Osteoblast (primary cell): ENCODE results near the gene IGSF9B. TPM values are rescaled to one million over a fixed set of nuclear protein-coding genes. Genes with fewer than 3 reads are reported as not detected.

Experiments used
- DNase-seq: peaks from one replicate; pipeline ENCODE4 v3.0.0; 2011; ENCODE audit warnings: low spot score, mixed read lengths; ENCODE audit not compliant: insufficient read length; ENCODE audit errors: missing footprints
- H2AFZ ChIP-seq: 2 replicates; pipeline ENCODE4 v1.6.0; 2011; ENCODE audit warnings: mild to moderate bottlenecking, low read length
- H3K27ac ChIP-seq: 2 replicates; pipeline ENCODE4 v1.5.1; 2011; ENCODE audit warnings: mild to moderate bottlenecking, low read depth, low read length, moderate library complexity
- H3K27me3 ChIP-seq: 2 replicates; pipeline ENCODE4 v1.6.0; 2012; ENCODE audit warnings: mild to moderate bottlenecking, control low read depth, inconsistent platforms, low read length, moderate library complexity; ENCODE audit not compliant: insufficient read depth
- H3K36me3 ChIP-seq: 2 replicates; pipeline ENCODE4 v1.5.1; 2011; ENCODE audit warnings: mild to moderate bottlenecking, low read length, control low read depth, moderate library complexity; ENCODE audit not compliant: insufficient read depth
- H3K4me1 ChIP-seq: 2 replicates; pipeline ENCODE4 v1.5.1; 2011; ENCODE audit warnings: mild to moderate bottlenecking, low read length, control low read depth, moderate library complexity; ENCODE audit not compliant: insufficient read depth
- H3K4me2 ChIP-seq: 2 replicates; pipeline ENCODE4 v1.6.0; 2011; ENCODE audit warnings: mild to moderate bottlenecking, low read length; ENCODE audit not compliant: insufficient read depth
- H3K4me3 ChIP-seq: fragments of 200-600 bp; sonication (generic); 3 replicates; pipeline ENCODE4 v1.5.1; 2012; ENCODE audit warnings: mild to moderate bottlenecking, low read length, inconsistent platforms; ENCODE audit not compliant: insufficient read depth
- H3K79me2 ChIP-seq: 2 replicates; pipeline ENCODE4 v1.6.0; 2012; ENCODE audit warnings: mild to moderate bottlenecking, low read length, control low read depth, inconsistent platforms; ENCODE audit not compliant: insufficient read depth
- H3K9me3 ChIP-seq: 2 replicates; pipeline ENCODE4 v1.5.1; 2011; ENCODE audit warnings: low read depth, low read length, control low read depth
- H4K20me1 ChIP-seq: 2 replicates; pipeline ENCODE4 v1.6.0; 2012; ENCODE audit warnings: mild to moderate bottlenecking, low read length, control low read depth; ENCODE audit not compliant: insufficient read depth
- total RNA-seq: library from RNA; depleted of rRNA; stranded (reverse); fragments of >200 nt; gene quantifications from 2 replicates; pipeline ENCODE4 v1.2.3, GENCODE V29; 2012
- TF ChIP-seq, protein P1 (sequence below): IDR thresholded peaks from 2 replicates; pipeline ENCODE4 v1.5.1; 2011; ENCODE audit warnings: mild to moderate bottlenecking, low read depth, low read length, moderate library complexity; ENCODE audit errors: extremely low read depth

The IGSF9B gene
- total RNA-seq, 1 donor, result 0.36 TPM

DNA sequence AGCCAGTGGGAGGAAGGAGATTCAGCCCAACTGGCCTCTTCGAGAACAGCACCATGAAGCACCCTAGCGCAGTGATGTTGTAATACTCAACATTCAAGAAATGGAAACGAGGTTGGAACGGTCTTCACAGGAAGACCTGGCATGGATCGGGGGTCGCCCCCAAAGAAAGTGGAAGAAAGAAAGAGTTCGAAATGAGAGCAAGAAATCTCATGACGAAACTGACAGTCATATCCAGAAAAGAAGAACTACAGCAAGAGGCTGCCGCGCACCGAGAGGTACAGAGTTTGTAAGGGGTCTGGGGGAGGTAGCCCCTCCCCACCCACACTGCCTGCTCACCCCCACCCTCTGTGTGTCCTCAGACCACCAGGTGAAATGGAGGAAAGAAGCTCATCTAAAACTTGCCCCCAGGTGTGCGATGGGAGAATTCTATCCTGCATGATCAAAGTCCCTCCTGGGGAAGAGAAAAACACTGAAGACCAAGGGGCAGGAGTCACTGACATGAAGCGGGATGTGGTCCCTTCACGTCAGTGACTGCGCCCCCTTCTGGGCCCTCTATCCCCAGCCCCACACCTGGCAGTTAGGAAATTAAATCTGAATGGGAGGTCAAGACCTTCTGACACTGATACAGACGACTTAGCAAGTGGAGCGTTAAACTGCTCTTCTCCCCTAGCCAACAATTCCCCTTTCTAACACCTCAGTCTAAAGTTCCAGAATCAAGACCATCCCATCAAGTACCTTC, 58.6 kb downstream of the IGSF9B start:
- H3K27ac ChIP-seq, result no peak overlapping the region
- TF ChIP-seq, protein P1, sequence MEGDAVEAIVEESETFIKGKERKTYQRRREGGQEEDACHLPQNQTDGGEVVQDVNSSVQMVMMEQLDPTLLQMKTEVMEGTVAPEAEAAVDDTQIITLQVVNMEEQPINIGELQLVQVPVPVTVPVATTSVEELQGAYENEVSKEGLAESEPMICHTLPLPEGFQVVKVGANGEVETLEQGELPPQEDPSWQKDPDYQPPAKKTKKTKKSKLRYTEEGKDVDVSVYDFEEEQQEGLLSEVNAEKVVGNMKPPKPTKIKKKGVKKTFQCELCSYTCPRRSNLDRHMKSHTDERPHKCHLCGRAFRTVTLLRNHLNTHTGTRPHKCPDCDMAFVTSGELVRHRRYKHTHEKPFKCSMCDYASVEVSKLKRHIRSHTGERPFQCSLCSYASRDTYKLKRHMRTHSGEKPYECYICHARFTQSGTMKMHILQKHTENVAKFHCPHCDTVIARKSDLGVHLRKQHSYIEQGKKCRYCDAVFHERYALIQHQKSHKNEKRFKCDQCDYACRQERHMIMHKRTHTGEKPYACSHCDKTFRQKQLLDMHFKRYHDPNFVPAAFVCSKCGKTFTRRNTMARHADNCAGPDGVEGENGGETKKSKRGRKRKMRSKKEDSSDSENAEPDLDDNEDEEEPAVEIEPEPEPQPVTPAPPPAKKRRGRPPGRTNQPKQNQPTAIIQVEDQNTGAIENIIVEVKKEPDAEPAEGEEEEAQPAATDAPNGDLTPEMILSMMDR, result no peak
- no peaks in the 10 kb centered on the region for H3K79me2 ChIP-seq
- H3K4me2 ChIP-seq, result no peak overlapping the region
- no peaks in the 10 kb centered on the region for H3K36me3 ChIP-seq
- no peak for DNase-seq
- H3K27me3 ChIP-seq, result no peaks in the 10 kb centered on the region
- H3K4me1 ChIP-seq, result no peaks in the 10 kb centered on the region
- H3K9me3 ChIP-seq, result no peaks in the 10 kb centered on the region
- no peaks in the 10 kb centered on the region for H4K20me1 ChIP-seq
- no peak overlapping the region for H2AFZ ChIP-seq
- no peak overlapping the region for H3K4me3 ChIP-seq

DNA sequence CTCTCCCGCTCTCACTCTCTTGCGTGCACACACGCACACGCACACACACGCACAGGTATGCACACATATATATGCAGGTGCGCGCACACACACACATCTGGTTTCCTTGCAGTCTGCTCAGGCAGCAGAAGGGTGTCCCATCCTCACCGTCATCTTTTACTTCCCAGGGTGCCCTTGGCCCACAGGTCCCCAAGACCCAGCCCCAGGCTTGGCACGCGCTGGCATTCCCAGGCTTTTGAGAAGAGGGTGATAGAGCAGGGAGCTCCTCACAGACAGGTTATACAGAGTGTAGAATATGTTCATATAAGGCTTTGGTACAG, 59.5 kb downstream of the IGSF9B start:
- H3K9me3 ChIP-seq, result no peaks in the 10 kb centered on the region
- no peak overlapping the region for H3K27ac ChIP-seq
- TF ChIP-seq, protein P1, result no peak
- no peak overlapping the region for H3K4me2 ChIP-seq
- no peaks in the 10 kb centered on the region for H3K36me3 ChIP-seq
- H4K20me1 ChIP-seq, result no peaks in the 10 kb centered on the region
- H3K4me3 ChIP-seq, result no peak overlapping the region
- H3K4me1 ChIP-seq, result no peaks in the 10 kb centered on the region
- H3K27me3 ChIP-seq, result no peaks in the 10 kb centered on the region
- no peaks in the 10 kb centered on the region for H3K79me2 ChIP-seq
- no peak overlapping the region for H2AFZ ChIP-seq
- DNase-seq, result no peak

DNA sequence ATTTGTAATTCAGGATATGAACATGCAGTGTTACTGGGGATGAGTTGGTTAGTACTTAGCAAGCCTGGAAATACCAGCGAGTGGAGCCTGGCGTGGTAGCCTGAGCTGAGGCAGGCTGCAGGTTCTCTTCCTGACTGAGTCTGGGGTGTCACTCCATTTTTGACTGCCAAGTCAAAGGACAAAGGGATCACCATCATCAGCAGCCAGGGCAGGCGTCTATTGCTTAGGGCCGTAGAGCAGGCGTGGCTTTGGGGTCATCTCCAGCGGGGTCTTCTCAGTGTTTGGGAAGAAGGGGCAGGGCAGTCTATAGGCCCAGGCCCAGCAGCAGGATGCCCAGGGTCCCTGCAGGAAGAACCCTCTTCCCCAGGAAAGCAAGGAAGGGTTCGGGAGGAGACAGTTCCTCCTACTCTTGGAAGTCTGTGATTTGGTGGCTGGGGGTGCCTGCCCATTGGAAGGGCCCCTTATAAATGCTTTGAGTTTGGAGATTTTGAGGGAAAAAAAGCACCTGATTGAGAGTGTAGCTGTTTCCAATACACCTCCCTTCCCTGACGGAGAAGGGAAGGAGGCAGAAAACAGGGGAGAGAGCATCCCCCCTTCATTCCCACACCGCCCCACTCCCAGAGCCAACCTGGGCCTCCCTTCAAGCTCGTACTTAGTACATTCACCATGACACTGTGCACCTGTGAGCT, 60.0 kb downstream of the IGSF9B start:
- Histone ChIP-seq H4K20me1 (no peaks in the 10 kb centered on the region), H3K27me3 (no peaks in the 10 kb centered on the region), H3K4me2 (no peak overlapping the region), H3K4me3 (no peak overlapping the region), H3K4me1 (no peaks in the 10 kb centered on the region), H3K36me3 (no peaks in the 10 kb centered on the region), H2AFZ (no peak overlapping the region), H3K9me3 (no peaks in the 10 kb centered on the region), H3K27ac (no peak overlapping the region), H3K79me2 (no peaks in the 10 kb centered on the region)
- TF ChIP-seq, protein P1, result no peak
- no peak for DNase-seq

DNA sequence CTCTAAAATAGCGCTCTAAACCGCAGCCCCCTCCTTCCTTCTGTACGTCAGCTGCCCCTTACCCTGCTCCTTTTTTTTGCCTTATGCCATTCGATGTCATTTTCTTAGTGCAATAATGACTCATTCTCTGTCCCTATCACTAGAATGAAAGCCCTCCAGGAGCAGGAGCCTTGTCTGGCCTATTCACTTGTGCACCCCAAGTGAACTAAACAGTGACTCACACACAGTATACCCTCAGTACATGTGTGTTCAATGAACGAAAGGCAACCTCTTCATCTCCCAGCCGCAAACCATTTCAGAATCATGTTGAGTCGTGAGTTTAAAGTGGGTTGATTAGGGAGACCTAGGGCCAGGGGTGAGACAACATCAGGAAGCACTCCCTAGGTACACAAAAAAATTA, 60.7 kb downstream of the IGSF9B start:
- Histone ChIP-seq H2AFZ (no peak overlapping the region), H3K27ac (no peak overlapping the region), H3K4me3 (no peak overlapping the region), H3K79me2 (no peaks in the 10 kb centered on the region), H3K4me2 (no peak overlapping the region), H3K36me3 (no peaks in the 10 kb centered on the region), H3K9me3 (no peaks in the 10 kb centered on the region), H3K27me3 (no peaks in the 10 kb centered on the region), H4K20me1 (no peaks in the 10 kb centered on the region), H3K4me1 (no peaks in the 10 kb centered on the region)
- DNase-seq, result no peak
- TF ChIP-seq, protein P1, result no peak
